Parathyroid adenoma (tissue), 2 donors: Measurements from ENCODE around the gene SLC16A12.
A peak's percentile ranks its signal among the peaks of the same experiment; 100 is the strongest.

Source experiments
- H2AFZ ChIP-seq: fragments of 300-600 bp; sonication (generic); one replicate; pipeline ENCODE4 v1.7.0; 2017; ENCODE audit warnings: antibody characterized with exemption, mild to moderate bottlenecking
- H3K27ac ChIP-seq: fragments of 300-600 bp; sonication (generic); one replicate; pipeline ENCODE4 v1.7.0; 2017
- H3K27me3 ChIP-seq: fragments of 300-600 bp; sonication (generic); one replicate; pipeline ENCODE4 v1.7.0; 2017; ENCODE audit warnings: low read length; ENCODE audit not compliant: control insufficient read depth, insufficient read depth
- H3K36me3 ChIP-seq: fragments of 300-600 bp; sonication (generic); one replicate; pipeline ENCODE4 v1.7.0; 2017; ENCODE audit warnings: low read length; ENCODE audit not compliant: control insufficient read depth, insufficient read depth
- H3K4me1 ChIP-seq: fragments of 300-600 bp; sonication (generic); one replicate; pipeline ENCODE4 v1.7.0; 2017; ENCODE audit warnings: control low read depth
- H3K4me2 ChIP-seq: fragments of 300-600 bp; sonication (generic); one replicate; pipeline ENCODE4 v1.7.0; 2017; ENCODE audit warnings: low read length
- H3K4me3 ChIP-seq: fragments of 300-600 bp; sonication (generic); one replicate; pipeline ENCODE4 v1.7.0; 2017; ENCODE audit warnings: low read depth, low read length
- H3K79me2 ChIP-seq: fragments of 300-600 bp; sonication (generic); one replicate; pipeline ENCODE4 v1.7.0; 2017; ENCODE audit warnings: control low read depth
- H3K9ac ChIP-seq: fragments of 300-600 bp; sonication (generic); one replicate; pipeline ENCODE4 v1.7.0; 2017; ENCODE audit warnings: mild to moderate bottlenecking
- H3K9me3 ChIP-seq: fragments of 300-600 bp; sonication (generic); one replicate; pipeline ENCODE4 v1.7.0; 2017; ENCODE audit warnings: low read length; ENCODE audit not compliant: control insufficient read depth
- TF ChIP-seq, protein P1 (sequence below): fragments of 300-600 bp; sonication (generic); IDR thresholded peaks from one replicate; pipeline ENCODE4 v1.7.0; 2017; ENCODE audit warnings: antibody characterized with exemption, mild to moderate bottlenecking
- donor health status: primary hyperparathyroidism.

Gene SLC16A12

DNA sequence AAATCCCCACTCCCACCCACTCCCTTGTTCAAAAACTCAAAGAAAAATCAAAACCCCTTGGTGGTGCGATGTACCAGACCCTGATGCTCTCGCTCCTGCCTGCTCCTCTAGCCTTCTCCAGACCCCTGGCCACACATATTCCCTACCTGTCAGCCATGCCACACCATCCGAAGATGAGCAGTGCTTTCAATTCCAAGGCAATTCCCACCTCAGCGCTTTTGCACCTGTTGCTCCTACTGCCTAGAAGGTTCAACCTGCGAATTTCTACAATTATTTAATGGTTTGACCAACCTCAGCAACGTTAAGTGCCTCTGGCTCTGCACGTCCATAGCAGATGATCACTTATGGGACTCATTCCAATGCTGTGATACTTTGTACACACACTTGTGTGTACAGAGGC, 11.1 kb downstream of the SLC16A12 start:
- Histone ChIP-seq H3K9me3 (no peaks in the 10 kb centered on the region), H2AFZ (no peak overlapping the region), H3K4me3 (no peak overlapping the region), H3K36me3 (no peaks in the 10 kb centered on the region), H3K27ac (no peak overlapping the region), H3K4me1 (no peaks in the 10 kb centered on the region), H3K27me3 (no peaks in the 10 kb centered on the region), H3K79me2 (no peaks in the 10 kb centered on the region), H3K9ac (no peak overlapping the region), H3K4me2 (no peak overlapping the region)
- TF ChIP-seq, protein P1, sequence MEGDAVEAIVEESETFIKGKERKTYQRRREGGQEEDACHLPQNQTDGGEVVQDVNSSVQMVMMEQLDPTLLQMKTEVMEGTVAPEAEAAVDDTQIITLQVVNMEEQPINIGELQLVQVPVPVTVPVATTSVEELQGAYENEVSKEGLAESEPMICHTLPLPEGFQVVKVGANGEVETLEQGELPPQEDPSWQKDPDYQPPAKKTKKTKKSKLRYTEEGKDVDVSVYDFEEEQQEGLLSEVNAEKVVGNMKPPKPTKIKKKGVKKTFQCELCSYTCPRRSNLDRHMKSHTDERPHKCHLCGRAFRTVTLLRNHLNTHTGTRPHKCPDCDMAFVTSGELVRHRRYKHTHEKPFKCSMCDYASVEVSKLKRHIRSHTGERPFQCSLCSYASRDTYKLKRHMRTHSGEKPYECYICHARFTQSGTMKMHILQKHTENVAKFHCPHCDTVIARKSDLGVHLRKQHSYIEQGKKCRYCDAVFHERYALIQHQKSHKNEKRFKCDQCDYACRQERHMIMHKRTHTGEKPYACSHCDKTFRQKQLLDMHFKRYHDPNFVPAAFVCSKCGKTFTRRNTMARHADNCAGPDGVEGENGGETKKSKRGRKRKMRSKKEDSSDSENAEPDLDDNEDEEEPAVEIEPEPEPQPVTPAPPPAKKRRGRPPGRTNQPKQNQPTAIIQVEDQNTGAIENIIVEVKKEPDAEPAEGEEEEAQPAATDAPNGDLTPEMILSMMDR = no peak

DNA sequence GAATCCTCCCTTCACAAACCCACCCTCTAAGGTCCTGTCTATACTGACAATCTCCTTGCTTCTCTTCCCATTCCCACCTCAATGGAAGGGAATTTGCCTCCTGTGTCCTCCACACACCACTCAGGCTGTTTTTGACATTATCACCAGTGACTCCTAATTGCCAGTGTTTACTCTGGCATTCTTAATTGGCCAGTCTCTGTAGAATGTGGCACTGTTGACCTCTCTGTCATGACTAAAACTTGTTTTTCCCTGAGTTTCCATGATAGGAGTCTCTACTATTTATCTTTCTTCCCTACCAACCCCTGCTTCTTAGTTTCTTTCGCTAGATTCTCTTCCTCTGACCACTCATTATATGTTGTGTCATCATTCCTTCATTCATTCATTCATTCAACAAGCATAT, 12.1 kb downstream of the SLC16A12 start:
- H3K4me2 ChIP-seq = no peak overlapping the region
- TF ChIP-seq, protein P1 = no peak
- no peak overlapping the region for H3K27ac ChIP-seq
- H3K4me3 ChIP-seq = no peak overlapping the region
- H3K9me3 ChIP-seq = no peaks in the 10 kb centered on the region
- no peaks in the 10 kb centered on the region for H3K79me2 ChIP-seq
- no peak overlapping the region for H2AFZ ChIP-seq
- H3K9ac ChIP-seq = no peak overlapping the region
- H3K4me1 ChIP-seq = no peaks in the 10 kb centered on the region
- no peaks in the 10 kb centered on the region for H3K36me3 ChIP-seq
- no peaks in the 10 kb centered on the region for H3K27me3 ChIP-seq

DNA sequence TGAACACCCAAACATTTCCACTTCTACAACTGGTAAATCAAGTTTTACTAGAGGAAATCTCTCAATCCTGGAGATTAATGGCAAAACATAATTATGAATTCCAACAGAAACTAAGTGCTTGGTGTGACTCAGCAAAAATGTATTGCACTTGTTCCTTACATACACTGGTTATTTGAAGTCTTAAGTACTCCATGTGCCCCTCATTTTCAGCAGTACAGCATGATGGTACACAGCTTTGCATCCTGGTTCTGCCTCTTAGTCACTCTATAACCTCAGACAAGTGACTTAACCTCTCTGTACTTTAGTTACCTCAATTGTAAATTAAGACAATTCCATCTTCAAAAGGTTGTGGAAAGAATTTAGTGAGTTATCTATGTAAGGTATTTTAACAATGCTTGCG, 12.9 kb downstream of the SLC16A12 start:
- Histone ChIP-seq H3K27ac (no peak overlapping the region), H3K9ac (no peak overlapping the region), H3K36me3 (no peaks in the 10 kb centered on the region), H2AFZ (no peak overlapping the region), H3K9me3 (no peaks in the 10 kb centered on the region), H3K4me3 (no peak overlapping the region), H3K4me2 (no peak overlapping the region), H3K79me2 (no peaks in the 10 kb centered on the region), H3K4me1 (no peaks in the 10 kb centered on the region), H3K27me3 (no peaks in the 10 kb centered on the region)
- TF ChIP-seq, protein P1 = no peak

DNA sequence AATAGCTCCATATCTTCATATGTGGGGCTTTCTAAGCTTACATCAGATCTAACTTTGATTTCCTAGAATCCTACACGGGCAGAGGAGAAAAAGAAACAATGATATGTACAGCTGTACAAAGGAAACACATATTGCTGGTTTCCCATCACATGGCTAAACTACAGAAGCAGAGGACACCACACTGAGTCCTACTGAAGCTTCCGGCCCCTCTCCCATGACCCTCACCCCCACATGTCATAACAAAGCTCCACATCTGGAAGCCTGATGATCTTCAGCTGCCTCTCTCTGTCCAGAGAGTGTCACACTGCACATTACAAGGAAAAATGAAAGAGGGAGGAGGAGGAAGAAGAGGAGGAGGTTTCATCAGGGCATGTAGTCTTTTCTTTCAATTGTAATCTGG, 14.0 kb downstream of the SLC16A12 start:
- no peak overlapping the region for H3K9ac ChIP-seq
- no peaks in the 10 kb centered on the region for H3K4me1 ChIP-seq
- H3K4me3 ChIP-seq = no peak overlapping the region
- H3K27me3 ChIP-seq = no peaks in the 10 kb centered on the region
- H3K79me2 ChIP-seq = no peaks in the 10 kb centered on the region
- H3K27ac ChIP-seq = peak overlapping the region; percentile 57
- H3K4me2 ChIP-seq = no peak overlapping the region
- no peak overlapping the region for H2AFZ ChIP-seq
- no peaks in the 10 kb centered on the region for H3K9me3 ChIP-seq
- TF ChIP-seq, protein P1 = no peak
- H3K36me3 ChIP-seq = no peaks in the 10 kb centered on the region

DNA sequence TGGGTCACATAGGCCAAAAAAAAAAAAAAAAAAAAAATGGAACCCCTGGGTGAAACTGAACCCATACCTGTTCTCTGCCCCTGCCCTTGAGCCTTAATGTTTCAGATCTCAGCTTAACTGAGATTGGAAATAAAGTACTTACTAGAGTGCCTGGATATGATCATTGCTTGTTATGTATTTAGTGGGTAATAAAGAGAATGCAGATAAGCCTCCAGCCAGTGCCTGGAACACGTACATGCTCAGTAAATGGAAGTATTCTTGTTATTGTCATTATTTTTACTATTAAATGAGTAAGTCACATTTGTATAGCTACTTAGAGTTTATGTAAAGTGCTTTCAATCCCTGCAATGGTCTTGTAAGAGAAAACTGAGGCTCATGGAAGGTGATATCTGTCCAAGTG, 14.7 kb downstream of the SLC16A12 start:
- no peak overlapping the region for H3K4me2 ChIP-seq
- TF ChIP-seq, protein P1 = no peak
- H3K9ac ChIP-seq = no peak overlapping the region
- no peaks in the 10 kb centered on the region for H3K9me3 ChIP-seq
- no peaks in the 10 kb centered on the region for H3K79me2 ChIP-seq
- no peak overlapping the region for H2AFZ ChIP-seq
- H3K4me3 ChIP-seq = no peak overlapping the region
- H3K4me1 ChIP-seq = no peaks in the 10 kb centered on the region
- H3K36me3 ChIP-seq = no peaks in the 10 kb centered on the region
- no peaks in the 10 kb centered on the region for H3K27me3 ChIP-seq
- peak overlapping the region; percentile 57 for H3K27ac ChIP-seq
